OCI-LY3 (cell line): ENCODE measurements around the gene TSACC.

Source experiments
- H2AFZ ChIP-seq: fragments of 200-600, 300-600 bp; shearing (Covaris generic); 2 replicates; pipeline ENCODE4 v1.6.0; 2014; ENCODE audit warnings: antibody characterized with exemption, low read depth, low read length
- H3K27ac ChIP-seq: fragments of 200-600, 300-600 bp; sonication (generic); 2 replicates; pipeline ENCODE4 v1.5.1; 2014; ENCODE audit warnings: mild to moderate bottlenecking, low read length, moderate library complexity, mixed read lengths
- H3K27me3 ChIP-seq: fragments of 200-600, 300-600 bp; sonication (generic); 2 replicates; pipeline ENCODE4 v1.6.1; 2014; ENCODE audit warnings: low read depth, low read length, mixed read lengths
- H3K36me3 ChIP-seq: fragments of 200-600, 300-600 bp; sonication (generic); replicated peaks from 2 replicates; pipeline ENCODE3; 2014; ENCODE audit warnings: low read depth, low read length, mixed read lengths
- H3K4me1 ChIP-seq: fragments of 300-600, 200-600 bp; sonication (generic); 2 replicates; pipeline ENCODE4 v1.6.1; 2014; ENCODE audit warnings: low read length, mixed read lengths
- H3K4me2 ChIP-seq: fragments of 200-600, 300-600 bp; sonication (generic); 2 replicates; pipeline ENCODE4 v1.6.1; 2014; ENCODE audit warnings: low read length, mixed read lengths
- H3K4me3 ChIP-seq: fragments of 300-600, 200-600 bp; sonication (generic); 2 replicates; pipeline ENCODE4 v1.5.1; 2014; ENCODE audit warnings: antibody characterized with exemption, mild to moderate bottlenecking, low read length, moderate library complexity
- H3K79me2 ChIP-seq: fragments of 300-600, 200-600 bp; shearing (Covaris generic); 2 replicates; pipeline ENCODE4 v1.6.1; 2014; ENCODE audit warnings: mild to moderate bottlenecking, low read length, mixed read lengths
- H3K9ac ChIP-seq: fragments of 300-600, 200-600 bp; shearing (Covaris generic); 2 replicates; pipeline ENCODE4 v1.6.0; 2014; ENCODE audit warnings: mild to moderate bottlenecking, low read length, moderate library complexity
- H3K9me3 ChIP-seq: fragments of 200-600, 300-600 bp; shearing (Covaris generic); 2 replicates; pipeline ENCODE4 v1.6.1; 2014; ENCODE audit warnings: low read length, mixed read lengths; ENCODE audit not compliant: insufficient read depth
- H4K20me1 ChIP-seq: fragments of 200-600, 300-600 bp; sonication (generic); 2 replicates; pipeline ENCODE4 v1.6.1; 2016; ENCODE audit warnings: low read length, mixed read lengths; ENCODE audit not compliant: insufficient read depth
- CTCF ChIP-seq: fragments of 200-600, 300-600 bp; sonication (generic); IDR thresholded peaks from 2 replicates; pipeline ENCODE4 v1.5.1; 2014; ENCODE audit warnings: antibody characterized with exemption, low read length, low read depth
- EZH2phosphoT487 ChIP-seq: fragments of 200-600 bp; shearing (Covaris generic); IDR thresholded peaks from 2 replicates; pipeline ENCODE4 v1.6.1; 2018; ENCODE audit warnings: antibody characterized with exemption, mixed run types, low read depth

Gene TSACC

GRCh38 chr1:156359973-156360372 lies 21.6 kb downstream of the TSACC start:
- TF ChIP-seq CTCF (no peak), EZH2phosphoT487 (no peak)
- H3K27ac ChIP-seq, result no peak overlapping the region
- no peak overlapping the region for H3K4me2 ChIP-seq
- H4K20me1 ChIP-seq, result no peaks in the 10 kb centered on the region
- H3K4me1 ChIP-seq, result peaks cover 8% of the 10 kb centered on the region
- H3K4me3 ChIP-seq, result no peak overlapping the region
- peaks cover 23% of the 10 kb centered on the region for H3K27me3 ChIP-seq
- no peak overlapping the region for H2AFZ ChIP-seq
- no peaks in the 10 kb centered on the region for H3K79me2 ChIP-seq
- H3K9ac ChIP-seq, result no peak overlapping the region
- H3K9me3 ChIP-seq, result no peaks in the 10 kb centered on the region
- H3K36me3 ChIP-seq, result no peaks in the 10 kb centered on the region

- Histone ChIP-seq H3K4me2 (no peak overlapping the region), H3K36me3 (no peaks in the 10 kb centered on the region), H3K79me2 (no peaks in the 10 kb centered on the region), H3K9ac (no peak overlapping the region), H4K20me1 (no peaks in the 10 kb centered on the region), H2AFZ (no peak overlapping the region), H3K27me3 (peaks cover 22% of the 10 kb centered on the region), H3K4me1 (peaks cover 8% of the 10 kb centered on the region), H3K27ac (no peak overlapping the region), H3K4me3 (no peak overlapping the region), H3K9me3 (no peaks in the 10 kb centered on the region)
- no peak for TF ChIP-seq CTCF
- no peak for TF ChIP-seq EZH2phosphoT487
Observed at GRCh38 chr1:156360534-156360933, 22.2 kb downstream of the TSACC start.

GRCh38 chr1:156365754-156366153 lies 27.4 kb downstream of the TSACC start:
- Histone ChIP-seq H3K9ac (no peak overlapping the region), H3K79me2 (no peaks in the 10 kb centered on the region), H4K20me1 (no peaks in the 10 kb centered on the region), H3K27me3 (no peaks in the 10 kb centered on the region), H3K27ac (no peak overlapping the region), H2AFZ (no peak overlapping the region), H3K36me3 (no peaks in the 10 kb centered on the region), H3K4me2 (no peak overlapping the region), H3K9me3 (no peaks in the 10 kb centered on the region), H3K4me3 (no peak overlapping the region), H3K4me1 (peaks cover 5% of the 10 kb centered on the region)
- no peak for TF ChIP-seq CTCF
- TF ChIP-seq EZH2phosphoT487, result no peak

GRCh38 chr1:156366378-156367166 lies 28.2 kb downstream of the TSACC start:
- Histone ChIP-seq H2AFZ (no peak overlapping the region), H3K36me3 (no peaks in the 10 kb centered on the region), H3K4me3 (no peak overlapping the region), H4K20me1 (no peaks in the 10 kb centered on the region), H3K27ac (no peak overlapping the region), H3K9me3 (no peaks in the 10 kb centered on the region), H3K4me1 (peaks cover 5% of the 10 kb centered on the region), H3K79me2 (no peaks in the 10 kb centered on the region), H3K4me2 (no peak overlapping the region), H3K27me3 (0 out of 2 replicates have a peak, but pooled peaks cover under 1% of the 10 kb centered on the region), H3K9ac (no peak overlapping the region)
- TF ChIP-seq EZH2phosphoT487, result no peak
- no peak for TF ChIP-seq CTCF
